HL-60 (cell line): ENCODE measurements around the gene MACROD2.

Experiments used
- CTCF ChIP-seq: IDR thresholded peaks from one replicate; pipeline ENCODE4 v1.5.1; 2011; ENCODE audit warnings: low read length, control low read depth, inconsistent platforms; ENCODE audit not compliant: insufficient read depth
- GABPA ChIP-seq: IDR thresholded peaks from 2 replicates; pipeline ENCODE4 v1.6.1; 2012; ENCODE audit warnings: low read depth
- POLR2AphosphoS5 ChIP-seq: IDR thresholded peaks from 2 replicates; pipeline ENCODE4 v1.6.1; 2012; ENCODE audit warnings: low read depth
- REST ChIP-seq: IDR thresholded peaks from 2 replicates; pipeline ENCODE4 v1.6.1; 2012; ENCODE audit warnings: low read depth; ENCODE audit not compliant: insufficient replicate concordance

GRCh38 chr20:15179381-15179780, 1184.1 kb downstream of the MACROD2 start:
- TF ChIP-seq REST (no peak), CTCF (no peak), GABPA (no peak), POLR2AphosphoS5 (no peak)
